ENCODE results near the gene ADPRM.

GRCh38 chr17:10713318-10713717 lies 15.9 kb downstream of the ADPRM start:
- TF ChIP-seq CTCF (IDR thresholded peaks at IDR 0.05) (no peak), POLR2AphosphoS5 (IDR thresholded peaks at IDR 0.05) (no peak)

All from sigmoid colon (tissue), 4 donors.